ENCODE results near the gene AASDH. TPM values are rescaled to one million over a fixed set of nuclear protein-coding genes. Genes with fewer than 3 reads are reported as not detected.

Gene AASDH
- total RNA-seq, 2 donors from 2014 or later: 16.2 to 24.0 TPM

DNA sequence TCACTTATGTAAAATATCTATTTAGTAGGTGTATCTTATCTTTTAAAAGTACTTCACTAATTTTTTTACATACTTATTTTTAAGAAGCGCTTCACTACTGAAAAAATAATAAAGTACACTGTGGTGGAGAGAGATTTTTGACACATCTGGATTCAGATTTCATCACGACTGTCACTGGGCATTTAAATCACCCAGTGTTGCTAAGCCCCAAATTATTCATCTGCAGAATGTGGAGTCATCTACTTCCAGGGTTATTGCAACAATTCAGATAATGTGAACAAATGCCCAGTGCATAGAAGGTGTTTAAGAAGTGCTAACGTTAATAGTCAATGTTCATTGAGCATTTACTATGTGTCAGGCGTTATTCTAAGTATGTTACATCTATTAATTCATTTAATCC lies 41.8 kb downstream of the AASDH start:
- Histone ChIP-seq H3K9me3 (ENCODE audit: control insufficient read depth, low read length) (no peaks in the 10 kb centered on the region), H3K36me3 (ENCODE audit: control insufficient read depth, insufficient read depth, low read length) (peaks cover 14% of the 10 kb centered on the region), H3K9ac (ENCODE audit: extremely low read depth, low read length, poor library complexity, severe bottlenecking) (no peak overlapping the region), H3K27ac (ENCODE audit: low read depth, low read length) (no peak overlapping the region), H3K4me3 (ENCODE audit: low read length) (no peak overlapping the region), H3K27me3 (ENCODE audit: control insufficient read depth, insufficient read depth, low read length, poor library complexity, severe bottlenecking) (no peaks in the 10 kb centered on the region), H3K4me1 (ENCODE audit: control insufficient read depth, insufficient read depth, low read length) (no peaks in the 10 kb centered on the region)
- H3K36me3 Mint-ChIP-seq (ENCODE audit: low read depth): peaks cover 28% of the 10 kb centered on the region
- DNase-seq: no peak
- no peaks in the 10 kb centered on the region for H3K27me3 Mint-ChIP-seq (ENCODE audit: insufficient read depth)
- H3K27ac Mint-ChIP-seq: no peak overlapping the region
- no peak for TF ChIP-seq CTCF (conservative IDR thresholded peaks at IDR 0.05)
- H3K9me3 Mint-ChIP-seq: no peaks in the 10 kb centered on the region
- H3K4me1 Mint-ChIP-seq: no peaks in the 10 kb centered on the region
- 93 to 100% methylated on average over 1 to 4 of the region's 4 CpGs for WGBS, 2 experiments (ENCODE audit: insufficient coverage in 1 of 2, insufficient read length in 1 of 2)
- no peak overlapping the region for H3K4me3 Mint-ChIP-seq

DNA sequence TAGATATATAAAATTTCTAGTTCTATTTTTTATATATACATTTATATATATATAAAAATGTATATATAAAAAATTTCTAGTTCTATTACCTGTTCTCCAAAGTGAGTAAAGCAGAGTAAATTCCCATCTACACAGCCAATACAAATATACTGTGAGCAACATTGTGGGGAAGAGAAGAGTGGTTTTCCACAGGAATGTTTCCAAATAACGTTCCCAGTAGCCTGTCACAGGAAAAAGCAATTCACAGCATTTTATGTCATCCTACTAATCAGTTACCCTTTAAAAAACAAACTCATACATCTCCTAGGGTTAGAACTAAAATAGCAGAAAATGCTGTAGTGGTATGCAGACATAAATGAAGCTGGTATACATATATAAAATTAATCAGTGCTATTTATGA lies 44.5 kb downstream of the AASDH start:
- no peaks in the 10 kb centered on the region for H3K4me1 Mint-ChIP-seq
- no peaks in the 10 kb centered on the region for H3K27me3 ChIP-seq (ENCODE audit: control insufficient read depth, insufficient read depth, low read length, poor library complexity, severe bottlenecking)
- no peak for DNase-seq
- H3K27me3 Mint-ChIP-seq (ENCODE audit: insufficient read depth): no peaks in the 10 kb centered on the region
- WGBS, 2 experiments (ENCODE audit: insufficient coverage in 1 of 2, insufficient read length in 1 of 2): 100% methylated on average over 1 of the region's 1 CpG; no CpG with 5 or more reads in 1 of the 2 experiments
- TF ChIP-seq CTCF (conservative IDR thresholded peaks at IDR 0.05): no peak
- H3K9me3 ChIP-seq (ENCODE audit: control insufficient read depth, low read length): peaks cover 11% of the 10 kb centered on the region
- no peak overlapping the region for H3K4me3 Mint-ChIP-seq
- H3K9me3 Mint-ChIP-seq: peaks cover 11% of the 10 kb centered on the region
- no peak overlapping the region for H3K9ac ChIP-seq (ENCODE audit: extremely low read depth, low read length, poor library complexity, severe bottlenecking)
- H3K36me3 Mint-ChIP-seq (ENCODE audit: low read depth): peaks cover 27% of the 10 kb centered on the region
- H3K27ac Mint-ChIP-seq: no peak overlapping the region
- no peaks in the 10 kb centered on the region for H3K4me1 ChIP-seq (ENCODE audit: control insufficient read depth, insufficient read depth, low read length)
- H3K4me3 ChIP-seq (ENCODE audit: low read length): no peak overlapping the region
- peaks cover 17% of the 10 kb centered on the region for H3K36me3 ChIP-seq (ENCODE audit: control insufficient read depth, insufficient read depth, low read length)
- H3K27ac ChIP-seq (ENCODE audit: low read depth, low read length): no peak overlapping the region

- 17 to 61% methylated on average over 1 to 2 of the region's 2 CpGs for WGBS, 2 experiments (ENCODE audit: insufficient coverage in 1 of 2, insufficient read length in 1 of 2)
- Histone ChIP-seq H3K4me3 (ENCODE audit: low read length) (no peak overlapping the region), H3K27me3 (ENCODE audit: control insufficient read depth, insufficient read depth, low read length, poor library complexity, severe bottlenecking) (no peaks in the 10 kb centered on the region), H3K9me3 (ENCODE audit: control insufficient read depth, low read length) (no peaks in the 10 kb centered on the region), H3K4me1 (ENCODE audit: control insufficient read depth, insufficient read depth, low read length) (peaks cover 5% of the 10 kb centered on the region), H3K36me3 (ENCODE audit: control insufficient read depth, insufficient read depth, low read length) (peaks cover 30% of the 10 kb centered on the region), H3K27ac (ENCODE audit: low read depth, low read length) (no peak overlapping the region), H3K9ac (ENCODE audit: extremely low read depth, low read length, poor library complexity, severe bottlenecking) (no peak overlapping the region)
- no peak overlapping the region for H3K27ac Mint-ChIP-seq
- no peak for DNase-seq
- H3K4me1 Mint-ChIP-seq: peaks cover 5% of the 10 kb centered on the region
- H3K9me3 Mint-ChIP-seq: peaks cover 18% of the 10 kb centered on the region
- H3K4me3 Mint-ChIP-seq: no peak overlapping the region
- no peak for TF ChIP-seq CTCF (conservative IDR thresholded peaks at IDR 0.05)
- H3K36me3 Mint-ChIP-seq (ENCODE audit: low read depth): peaks cover 53% of the 10 kb centered on the region
- no peaks in the 10 kb centered on the region for H3K27me3 Mint-ChIP-seq (ENCODE audit: insufficient read depth)
Observed at GRCh38 chr4:56330691-56331090, 56.6 kb downstream of the AASDH start.

All from endodermal cell (in vitro differentiated cells).